ENCODE data around the gene CYLD. TPM values are rescaled to one million over a fixed set of nuclear protein-coding genes. Genes with fewer than 3 reads are reported as not detected.

Gene CYLD
- total RNA-seq, 1 experiment from 2014 or later: 5.2 TPM

- DNase-seq (ENCODE audit: low spot score): no peak
Measured at GRCh38 chr16:50778284-50779163, 36.6 kb downstream of the CYLD start.

DNA sequence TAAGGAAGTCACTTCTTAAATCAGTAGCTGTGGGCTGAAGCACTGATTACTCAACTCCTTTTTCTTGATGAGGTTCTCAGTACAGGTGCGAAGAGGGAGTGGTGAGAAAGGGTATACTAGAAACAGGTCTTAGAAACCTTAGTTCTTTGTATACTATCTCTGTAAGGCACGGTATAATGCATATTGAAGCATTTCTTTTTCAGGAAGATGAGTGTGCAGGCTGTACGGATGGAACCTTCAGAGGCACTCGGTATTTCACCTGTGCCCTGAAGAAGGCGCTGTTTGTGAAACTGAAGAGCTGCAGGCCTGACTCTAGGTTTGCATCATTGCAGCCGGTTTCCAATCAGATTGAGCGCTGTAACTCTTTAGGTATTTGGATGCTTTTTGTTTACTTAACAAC is 39.2 kb downstream of the CYLD start:
- no peak for DNase-seq (ENCODE audit: low spot score)

GRCh38 chr16:50781518-50781917 is 39.6 kb downstream of the CYLD start:
- DNase-seq (ENCODE audit: low spot score): no peak

DNA sequence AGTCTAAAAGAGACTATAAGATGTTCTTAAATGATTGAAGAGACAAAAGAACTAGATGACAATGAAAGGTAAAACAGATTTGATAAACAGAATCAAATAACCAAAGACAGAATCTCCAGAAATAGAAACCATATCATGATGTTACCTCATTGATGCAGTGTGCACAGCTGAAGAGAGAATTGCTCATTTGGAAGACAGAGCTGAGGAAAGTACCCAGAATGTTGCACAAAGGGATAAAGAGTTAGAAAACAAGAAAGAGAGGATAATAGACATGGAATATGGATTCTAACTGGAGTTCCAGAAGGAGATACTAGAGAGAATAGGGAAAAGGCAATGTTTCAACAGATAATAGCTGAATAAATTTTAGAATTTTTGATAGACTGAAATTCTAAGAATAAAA is 47.9 kb downstream of the CYLD start:
- DNase-seq (ENCODE audit: low spot score): no peak

DNA sequence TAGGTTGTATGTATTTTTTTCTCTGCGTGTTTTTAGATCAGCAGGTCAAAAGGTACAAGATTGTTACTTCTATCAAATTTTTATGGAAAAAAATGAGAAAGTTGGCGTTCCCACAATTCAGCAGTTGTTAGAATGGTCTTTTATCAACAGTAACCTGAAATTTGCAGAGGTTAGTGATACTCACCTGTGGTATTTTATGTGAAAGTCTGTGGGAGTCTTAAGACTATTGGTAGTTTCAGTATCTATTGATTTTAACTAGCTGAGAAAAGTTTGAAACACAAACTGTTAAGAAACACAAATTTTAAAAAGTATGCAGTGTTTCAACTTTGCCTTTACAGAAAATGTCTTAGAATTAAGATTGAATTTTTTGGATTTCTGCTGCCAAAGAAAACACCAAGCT is 49.6 kb downstream of the CYLD start:
- DNase-seq (ENCODE audit: low spot score): no peak

DNA sequence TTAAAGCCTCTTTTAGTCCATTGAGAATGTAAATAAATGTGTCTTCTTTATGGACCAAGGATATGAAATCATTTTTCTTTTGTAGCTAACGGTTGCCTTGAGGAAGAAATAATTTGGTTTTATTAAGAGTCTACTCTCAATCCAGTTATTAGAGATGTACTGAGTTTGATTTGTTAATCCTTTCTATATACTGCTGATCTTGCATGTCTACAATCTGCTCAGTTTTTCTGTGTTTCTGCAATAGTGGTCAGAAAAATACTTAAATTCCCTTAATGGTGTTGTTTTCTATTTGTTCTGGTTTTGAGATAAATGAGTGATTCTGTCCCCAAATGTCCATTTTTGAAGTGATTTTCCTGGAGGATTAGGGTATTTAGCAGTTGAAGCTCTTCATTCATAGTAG is 54.9 kb downstream of the CYLD start:
- no peak for DNase-seq (ENCODE audit: low spot score)

- DNase-seq (ENCODE audit: low spot score): no peak
Measured at GRCh38 chr16:50797456-50797855, 55.6 kb downstream of the CYLD start.

- no peak for DNase-seq (ENCODE audit: low spot score)
Measured at GRCh38 chr16:50800074-50800473, 58.2 kb downstream of the CYLD start.

DNA sequence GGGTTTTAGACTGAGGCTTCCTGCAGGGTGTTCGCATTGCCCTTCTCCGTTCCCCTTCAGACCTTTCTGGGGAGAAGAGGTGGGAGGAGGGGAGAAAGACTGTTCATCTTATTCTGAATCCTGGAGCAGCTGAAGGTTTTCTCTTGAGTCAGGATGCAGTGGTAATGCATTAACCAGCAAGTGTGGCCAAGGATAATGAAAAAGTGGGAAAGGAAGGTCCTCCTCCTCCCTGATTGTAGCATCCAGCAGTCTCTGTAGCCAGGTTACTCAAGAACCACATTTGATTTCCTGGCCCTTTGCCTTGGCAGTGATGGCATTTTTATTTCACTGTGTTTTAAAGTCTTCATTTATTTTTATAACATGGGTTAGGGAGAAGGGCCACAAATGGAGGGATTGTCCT is 59.1 kb downstream of the CYLD start:
- DNase-seq (ENCODE audit: low spot score): no peak

GRCh38 chr16:50802000-50802399 is 60.1 kb downstream of the CYLD start:
- no peak for DNase-seq (ENCODE audit: low spot score)

GRCh38 chr16:50802961-50803360 is 61.1 kb downstream of the CYLD start:
- DNase-seq (ENCODE audit: low spot score): no peak

- DNase-seq (ENCODE audit: low spot score): no peak
Measured at GRCh38 chr16:50804290-50804907, 62.5 kb downstream of the CYLD start.

DNA sequence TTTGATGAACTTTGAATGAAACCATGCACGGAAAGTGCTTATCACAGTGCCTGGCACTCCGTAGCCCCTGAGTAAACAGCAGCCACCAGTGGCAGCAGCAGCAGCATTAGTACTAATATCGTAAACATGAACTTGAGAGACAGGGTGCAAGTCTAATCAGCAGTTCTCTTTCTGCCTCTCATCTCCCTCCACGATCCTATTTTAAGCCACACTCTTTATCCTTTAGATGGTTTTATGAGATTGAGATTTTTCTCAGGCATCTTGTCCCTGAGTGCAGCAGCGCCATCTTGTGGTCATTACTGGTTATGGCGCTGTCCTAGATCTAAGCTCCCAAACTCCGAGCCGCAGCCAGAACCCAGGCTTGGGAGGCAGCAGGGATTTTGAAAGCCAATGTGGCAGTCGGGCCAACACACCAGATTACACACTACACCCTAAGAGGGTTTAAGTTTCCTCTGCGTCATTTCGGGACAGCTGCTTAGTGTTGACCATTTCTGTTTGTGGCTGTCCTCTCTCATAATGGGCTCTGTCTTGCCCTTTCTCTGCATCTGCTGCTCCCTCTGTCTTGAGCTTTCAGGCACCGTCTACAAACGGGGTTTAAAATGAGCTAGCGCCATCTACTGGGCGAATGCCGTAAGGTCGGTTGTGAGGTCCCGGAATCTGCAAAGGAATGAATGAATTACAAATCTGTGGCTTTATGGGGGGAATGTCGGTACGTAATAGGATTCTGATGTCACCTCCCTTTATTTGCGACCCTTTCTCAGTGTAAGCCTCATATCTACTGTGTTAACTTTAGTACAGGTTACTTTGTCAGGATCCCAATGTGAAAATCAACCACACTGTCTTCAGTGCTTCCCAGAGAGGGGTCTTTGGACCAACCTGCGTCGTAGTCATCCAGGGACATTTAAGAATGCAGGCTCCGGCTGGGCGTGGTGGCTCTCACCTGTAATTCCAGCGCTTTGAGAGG is 64.5 kb downstream of the CYLD start:
- peak; percentile 94 for DNase-seq (ENCODE audit: low spot score)

- DNase-seq (ENCODE audit: low spot score): no peak
Measured at GRCh38 chr16:50808929-50809538, 67.1 kb downstream of the CYLD start.

DNA sequence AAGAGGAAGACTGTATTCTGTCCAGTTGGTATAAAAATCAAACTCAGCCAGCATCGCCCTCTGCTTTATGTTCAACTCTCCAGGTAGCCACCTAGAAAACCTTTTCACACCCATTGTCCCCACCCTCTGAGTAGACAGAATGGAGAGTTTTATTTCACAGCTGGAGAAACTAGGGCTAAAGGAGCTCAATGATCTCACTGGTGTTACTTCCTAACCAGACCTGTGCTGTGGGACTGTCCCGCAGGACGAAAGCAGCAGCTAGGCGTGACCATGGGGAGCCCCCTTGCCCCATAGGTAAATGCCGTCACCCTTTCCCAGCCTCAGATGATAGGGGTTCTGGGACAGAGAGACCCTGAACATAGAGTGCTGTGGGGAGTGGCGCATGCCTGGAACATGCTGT is 67.7 kb downstream of the CYLD start:
- DNase-seq (ENCODE audit: low spot score): no peak

GRCh38 chr16:50810241-50810965 is 68.5 kb downstream of the CYLD start:
- no peak for DNase-seq (ENCODE audit: low spot score)

GRCh38 chr16:50812046-50812445 is 70.2 kb downstream of the CYLD start:
- DNase-seq (ENCODE audit: low spot score): no peak

DNA sequence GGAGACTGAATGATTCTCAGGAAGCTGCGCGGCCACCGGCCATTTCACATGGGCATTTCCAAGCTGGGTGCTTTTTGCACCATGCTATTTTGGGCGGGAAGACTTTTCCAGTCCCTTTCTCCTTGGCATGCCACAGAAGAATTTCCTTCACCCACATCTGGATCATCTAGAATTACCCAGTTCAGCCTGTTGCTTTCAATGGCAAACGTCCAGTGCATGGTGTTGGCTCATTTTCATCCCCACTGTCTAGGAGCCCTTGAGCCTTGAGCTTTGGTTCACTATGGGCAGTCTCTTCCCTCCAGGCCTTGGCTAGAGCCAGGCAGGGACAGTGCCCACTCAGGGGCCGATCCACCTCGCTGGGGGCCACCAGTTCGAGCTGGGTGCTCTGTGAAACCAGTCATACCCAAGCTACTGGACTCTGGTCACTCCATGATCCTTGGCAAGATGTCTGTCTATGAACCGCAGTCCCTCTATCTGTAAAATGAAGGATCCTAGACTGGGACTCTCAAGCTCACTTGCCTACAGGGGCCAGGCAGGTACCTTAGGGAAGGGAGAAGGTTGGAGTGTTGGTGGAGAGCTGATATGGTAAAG is 71.1 kb downstream of the CYLD start:
- DNase-seq (ENCODE audit: low spot score): no peak

DNA sequence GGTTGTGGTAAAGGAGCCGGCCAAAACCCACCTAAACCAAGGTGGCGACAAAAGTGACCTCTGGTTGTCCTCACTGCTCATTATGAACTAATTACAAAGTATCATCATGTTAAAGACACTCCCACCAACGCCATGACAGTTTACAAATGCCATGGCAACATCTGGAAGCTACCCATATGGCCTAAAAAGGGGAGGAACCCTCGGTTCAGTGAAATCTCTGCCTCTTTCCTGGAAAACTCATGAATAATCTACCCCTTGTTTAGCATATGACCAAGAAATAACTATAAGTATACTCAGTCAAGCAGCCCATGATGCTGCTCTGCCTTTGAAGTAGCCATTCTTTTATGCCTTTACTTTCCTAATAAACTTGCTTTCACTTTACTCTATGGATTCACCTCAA is 72.2 kb downstream of the CYLD start:
- no peak for DNase-seq (ENCODE audit: low spot score)

- DNase-seq (ENCODE audit: low spot score): no peak
Measured at GRCh38 chr16:50814541-50814940, 72.7 kb downstream of the CYLD start.

DNA sequence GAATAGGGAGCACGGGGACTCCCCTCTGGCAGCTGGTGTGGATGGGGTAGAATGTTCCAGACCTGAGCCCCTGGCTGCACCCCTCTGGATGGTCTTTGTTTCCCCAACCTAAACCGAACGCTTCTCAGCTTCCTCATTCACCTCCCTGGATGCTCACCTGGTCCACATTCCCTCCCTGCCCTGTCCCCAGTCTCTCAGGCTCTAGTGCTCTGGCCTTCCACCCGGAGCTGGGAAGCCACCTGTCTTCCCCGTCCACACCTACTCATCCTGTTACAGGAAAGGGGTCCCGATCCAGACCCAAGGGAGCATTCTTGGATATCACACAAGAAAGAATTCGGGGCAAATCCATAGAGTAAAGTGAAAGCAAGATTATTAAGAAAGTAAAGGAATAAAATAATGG is 73.5 kb downstream of the CYLD start:
- no peak for DNase-seq (ENCODE audit: low spot score)

Data from HT-29 (cell line).